Endothelial cell of umbilical vein (primary cell): ENCODE measurements around the gene NPFFR1.

Experiments used
- CTCF ChIP-seq, 2 donors: IDR thresholded peaks; 1 replicate in 1 of 2; 2 replicates in 1 of 2; pipeline ENCODE4 v1.5.1; 2011; ENCODE audit warnings: low read length in 2 of 2, mild to moderate bottlenecking in 2 of 2, moderate library complexity in 2 of 2, control low read depth in 1 of 2, inconsistent platforms in 1 of 2, low read depth in 1 of 2; ENCODE audit not compliant: insufficient read depth in 1 of 2; ENCODE audit errors: extremely low read depth in 1 of 2
- EZH2 ChIP-seq: IDR thresholded peaks from 2 replicates; pipeline ENCODE4 v1.6.1; 2012; ENCODE audit warnings: borderline replicate concordance, low read depth, mild to moderate bottlenecking, moderate library complexity, low read length, inconsistent platforms; ENCODE audit not compliant: severe bottlenecking
- FOS ChIP-seq: IDR thresholded peaks from 2 replicates; pipeline ENCODE4 v1.6.1; 2011; ENCODE audit warnings: mild to moderate bottlenecking, low read length, moderate library complexity, borderline replicate concordance; ENCODE audit not compliant: insufficient read depth
- POLR2A ChIP-seq: IDR thresholded peaks from 2 replicates; pipeline ENCODE4 v1.6.1; 2012; ENCODE audit warnings: low read depth, mild to moderate bottlenecking, control low read depth, low read length
- POLR2AphosphoS5 ChIP-seq: IDR thresholded peaks from 2 replicates; pipeline ENCODE4 v1.6.1; 2012; ENCODE audit warnings: low read depth, mild to moderate bottlenecking, control low read depth, low read length, moderate library complexity; ENCODE audit not compliant: insufficient read depth

DNA sequence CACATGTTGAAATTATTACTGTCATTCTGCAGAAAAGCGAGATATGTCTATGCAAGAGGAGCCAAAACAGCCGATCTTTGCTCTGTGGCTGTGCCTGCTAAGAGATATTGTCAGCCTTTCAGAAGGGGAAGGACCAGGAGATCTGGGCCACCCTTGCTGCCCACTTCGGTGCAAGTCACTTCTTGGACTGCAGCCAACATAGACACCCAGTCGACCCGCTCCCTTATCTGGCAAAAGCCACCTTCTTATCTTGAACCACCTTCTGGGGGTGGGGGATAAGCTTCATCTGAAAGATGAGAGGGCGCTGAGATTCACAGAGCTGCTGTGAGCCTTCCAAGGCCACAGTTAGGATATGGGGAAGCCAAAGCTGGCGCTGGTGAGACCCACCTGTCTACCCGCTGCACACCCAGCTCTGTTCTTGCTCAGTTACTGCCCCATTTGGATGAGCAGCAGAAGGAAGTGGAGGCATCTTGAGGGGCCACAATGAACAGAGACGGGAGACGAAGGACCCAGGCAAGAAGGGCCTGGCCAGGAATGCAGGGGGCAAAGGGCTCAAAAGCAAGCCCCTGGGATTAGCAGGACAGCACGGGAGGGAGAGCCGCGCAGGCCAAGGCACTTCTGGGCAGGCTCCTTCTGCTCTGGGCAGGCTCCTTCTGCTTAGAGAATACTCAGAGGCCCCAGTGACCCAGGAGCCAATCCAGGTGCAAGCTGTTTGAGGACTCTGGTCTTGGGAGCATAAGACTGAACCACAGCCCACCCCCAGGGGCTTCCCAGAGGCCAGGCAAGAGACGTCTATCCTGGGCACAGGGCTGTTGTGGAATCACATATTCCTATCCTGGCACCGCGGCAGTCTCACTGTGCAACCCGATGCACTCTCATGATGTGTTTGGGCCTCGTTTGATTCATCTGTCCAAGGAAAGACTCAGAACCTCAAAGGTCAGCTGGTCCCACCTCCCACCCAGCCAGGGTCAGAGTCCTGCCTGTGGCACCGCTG, 38.4 kb upstream of the NPFFR1 start:
- no peak for TF ChIP-seq POLR2AphosphoS5
- no peak for TF ChIP-seq CTCF (IDR thresholded peaks at IDR 0.05; ENCODE audit: extremely low read depth in 1 of 2, insufficient read depth in 1 of 2, low read depth in 1 of 2, low read length in 2 of 2)
- no peak for TF ChIP-seq FOS
- TF ChIP-seq EZH2: no peak
- TF ChIP-seq POLR2A: no peak
